ENCODE measurements around the gene CFHR4.
"Not testable (repeated sequence)": the region's sequence is repeated elsewhere in the genome, so short reads cannot be mapped to it uniquely, and the experiment has no call there.

CFHR4 gene

DNA sequence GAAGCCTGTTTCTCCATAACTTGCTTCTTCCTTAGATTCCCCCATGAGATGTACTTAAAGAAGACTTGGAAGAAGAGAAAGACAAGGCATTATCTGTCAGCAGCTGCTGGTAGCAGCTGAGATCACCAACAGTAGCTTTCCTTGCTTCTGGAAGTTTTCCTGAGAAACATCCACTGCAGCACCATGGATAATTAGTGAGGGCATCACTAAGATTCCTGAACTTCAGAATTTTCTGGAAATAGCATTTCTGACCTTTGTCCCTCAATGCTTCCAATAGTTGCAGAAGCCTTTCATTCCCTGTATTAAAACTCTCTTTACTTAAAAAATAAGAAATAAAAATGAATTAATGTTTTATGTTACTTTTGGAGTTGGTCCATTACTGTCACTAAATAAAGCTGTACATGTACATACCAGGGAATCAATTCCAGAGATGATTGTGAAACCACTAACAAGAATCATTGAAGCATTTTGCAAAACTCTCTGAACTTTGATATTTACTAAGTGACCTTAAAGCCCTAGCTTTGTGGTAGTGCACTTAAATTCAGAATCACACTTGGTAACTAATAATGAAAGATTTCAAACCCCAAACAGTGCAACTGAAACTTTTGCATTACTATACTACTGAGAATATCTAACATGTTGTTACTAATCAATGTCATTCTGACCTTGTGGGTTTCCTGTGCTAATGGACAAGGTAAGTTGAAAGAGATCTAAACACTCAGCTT is at the start of gene CFHR4:
Gene CFHR4, plus strand, starts transcription at position 538 of the 725 bp plus-strand sequence. Its CDS starts 99 bp downstream, at position 637.
- DNase-seq (ENCODE audit: low read depth) = no peak

DNA sequence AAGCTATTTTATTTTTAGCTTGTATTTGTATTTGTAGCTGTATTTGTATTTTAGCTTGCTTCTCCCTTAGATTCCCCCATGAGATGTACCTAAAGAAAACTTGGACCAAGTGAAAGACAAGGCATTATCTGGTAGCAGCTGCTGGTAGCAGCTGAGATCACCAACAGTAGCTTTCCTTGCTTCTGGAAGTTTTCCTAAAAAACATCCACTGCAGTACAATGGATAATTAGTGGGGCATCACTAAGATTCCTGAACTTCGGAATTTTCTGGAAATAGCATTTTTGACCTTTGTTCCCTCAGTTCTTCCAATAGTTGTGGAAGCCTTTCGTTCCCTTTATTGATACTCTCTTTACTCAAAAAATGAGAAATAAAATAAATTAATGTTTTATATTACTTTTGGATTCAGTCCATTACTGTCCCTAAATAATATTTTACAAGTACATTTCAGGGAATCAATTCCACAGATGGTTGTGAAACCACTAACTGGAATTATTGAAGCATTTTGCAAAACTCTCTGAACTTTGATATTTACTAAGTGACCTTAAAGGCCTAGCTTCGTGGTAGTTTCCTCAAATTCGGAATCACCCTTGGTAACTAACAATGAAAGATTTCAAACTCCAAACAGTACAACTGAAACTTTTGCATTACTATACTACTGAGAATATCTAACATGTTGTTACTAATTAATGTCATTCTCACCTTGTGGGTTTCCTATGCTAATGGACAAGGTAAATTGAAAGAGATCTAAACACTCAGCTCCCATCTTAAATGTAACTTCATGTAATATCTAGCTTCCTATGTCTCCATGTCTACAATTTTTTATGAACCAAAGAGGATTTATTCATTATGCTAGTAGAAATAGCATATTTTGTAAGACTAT is 38.0 kb upstream of the CFHR4 start:
- not testable (repeated sequence) for DNase-seq (ENCODE audit: low read depth)

DNA sequence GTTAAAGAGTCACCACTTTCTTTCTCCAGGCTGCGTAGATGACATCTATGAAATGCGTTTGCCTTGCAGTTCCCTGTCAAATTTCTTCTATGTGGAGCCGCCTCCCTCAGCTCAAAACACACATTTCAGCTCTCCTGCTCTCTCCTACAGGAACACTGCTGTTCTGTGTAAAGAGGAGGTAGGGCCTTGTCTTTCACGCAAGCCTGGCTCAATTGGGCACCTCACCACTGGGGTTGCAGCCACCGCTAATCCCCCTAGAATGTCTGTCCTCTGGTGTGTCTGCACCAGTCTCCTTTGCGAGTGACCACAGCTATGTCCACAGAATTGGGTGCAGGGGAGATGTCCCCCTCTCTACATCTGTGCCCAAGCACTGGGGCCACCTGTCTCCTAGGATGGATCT is 31.8 kb upstream of the CFHR4 start:
- DNase-seq (ENCODE audit: low read depth) = no peak

DNA sequence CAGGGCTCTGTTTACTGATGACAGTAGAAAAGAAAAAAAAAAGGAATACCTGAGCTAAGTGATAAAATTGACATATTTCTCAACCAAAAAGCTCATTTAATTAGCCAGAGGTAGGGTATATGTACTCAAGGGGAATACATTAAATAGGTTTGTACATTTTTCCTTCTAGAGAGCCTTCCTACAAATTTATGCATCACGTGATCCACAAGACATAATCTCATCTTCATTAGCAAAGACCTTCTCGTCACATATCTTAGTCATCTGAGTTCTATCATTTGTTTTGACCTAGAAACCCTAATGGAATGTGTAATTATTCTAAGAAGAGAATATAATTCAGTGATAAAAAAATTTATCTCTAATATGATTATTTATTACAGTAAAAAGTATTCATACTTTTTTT is 30.7 kb upstream of the CFHR4 start:
- no peak for DNase-seq (ENCODE audit: low read depth)

DNA sequence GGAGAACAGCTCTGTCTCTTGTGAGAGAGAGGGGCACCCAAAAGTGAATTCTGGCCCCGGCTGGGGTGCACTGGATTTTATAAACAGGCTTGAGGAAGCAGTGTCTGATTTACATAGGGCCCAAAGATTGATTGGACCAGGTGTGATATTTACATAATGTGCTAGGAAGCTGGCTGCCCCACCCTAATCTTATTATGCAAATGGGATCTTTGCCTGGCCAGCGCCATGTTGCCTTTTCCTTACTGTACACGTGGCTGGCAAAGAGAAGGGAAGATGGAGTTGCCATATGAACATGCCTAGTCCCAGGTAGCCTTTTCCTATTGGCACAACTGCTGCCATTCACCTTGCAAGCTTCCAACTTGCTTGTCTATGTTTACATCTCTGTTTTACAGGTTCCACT is 29.0 kb upstream of the CFHR4 start:
- no peak for DNase-seq (ENCODE audit: low read depth)

DNA sequence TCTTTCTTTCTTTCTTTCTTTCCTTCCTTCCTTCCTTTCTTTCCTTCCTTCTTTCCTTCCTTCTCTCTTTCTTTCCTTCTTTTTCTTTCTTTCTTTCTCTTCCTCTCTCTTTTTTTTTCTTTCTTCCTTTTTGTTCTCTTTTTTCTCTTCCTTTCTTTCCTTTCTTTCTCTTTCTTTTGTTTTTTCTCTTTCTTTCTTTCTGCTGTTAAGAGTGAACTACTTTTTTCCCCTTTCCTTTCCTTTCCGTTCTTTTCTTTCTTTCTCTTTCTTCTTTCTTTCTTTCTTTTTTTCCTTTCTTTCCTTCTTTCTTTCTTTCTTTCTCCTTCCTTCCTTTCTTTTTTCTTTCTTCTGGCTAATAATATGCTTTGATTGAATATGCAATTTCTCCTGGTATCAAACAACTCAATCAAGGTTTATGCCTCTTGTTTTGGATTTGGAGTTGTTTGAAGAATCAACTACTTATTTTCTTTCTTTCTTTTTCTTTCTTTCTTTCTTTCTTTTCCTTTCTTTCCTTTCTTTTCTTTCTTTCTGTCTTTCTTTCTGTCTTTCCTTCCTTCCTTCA is 27.4 kb upstream of the CFHR4 start:
- DNase-seq (ENCODE audit: low read depth) = no peak

DNA sequence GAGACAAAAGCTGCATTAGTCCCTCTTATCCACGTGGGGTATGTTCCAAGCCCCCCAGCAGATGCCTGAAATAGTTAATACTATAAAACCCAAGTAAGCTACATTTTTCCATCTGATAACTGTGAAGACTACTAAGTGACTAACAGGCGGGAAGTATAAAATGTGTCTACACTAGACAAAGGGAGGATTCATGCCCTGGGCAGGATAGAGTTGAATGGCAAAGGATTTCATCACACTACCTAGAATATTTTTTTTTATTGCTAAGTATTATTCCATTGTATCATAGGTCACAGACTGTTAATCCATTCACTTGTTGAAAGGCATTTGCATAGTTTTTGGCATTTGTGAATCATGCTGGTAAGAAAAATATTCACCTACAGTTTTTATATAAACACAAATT is 26.4 kb upstream of the CFHR4 start:
- DNase-seq (ENCODE audit: low read depth) = no peak

DNA sequence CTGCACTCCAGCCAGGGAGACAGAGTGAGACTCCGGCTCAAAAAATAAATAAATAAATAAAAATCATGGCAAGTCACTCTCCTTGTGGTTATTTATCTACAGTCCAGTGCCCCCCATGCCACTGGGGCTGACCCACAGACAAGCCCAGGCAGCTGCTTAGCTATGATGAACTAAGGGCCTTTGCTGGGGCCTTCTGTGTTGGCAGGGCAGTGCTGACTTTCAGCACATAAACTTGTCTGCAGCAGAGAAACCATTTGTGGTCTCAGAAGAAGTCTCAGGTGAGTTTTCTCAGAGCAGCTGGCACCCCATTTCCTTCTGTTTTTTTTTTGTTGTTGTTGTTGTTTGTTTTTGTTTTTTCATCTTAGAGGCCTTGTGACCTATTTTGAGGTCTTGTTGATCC is 20.9 kb upstream of the CFHR4 start:
- no peak for DNase-seq (ENCODE audit: low read depth)

DNA sequence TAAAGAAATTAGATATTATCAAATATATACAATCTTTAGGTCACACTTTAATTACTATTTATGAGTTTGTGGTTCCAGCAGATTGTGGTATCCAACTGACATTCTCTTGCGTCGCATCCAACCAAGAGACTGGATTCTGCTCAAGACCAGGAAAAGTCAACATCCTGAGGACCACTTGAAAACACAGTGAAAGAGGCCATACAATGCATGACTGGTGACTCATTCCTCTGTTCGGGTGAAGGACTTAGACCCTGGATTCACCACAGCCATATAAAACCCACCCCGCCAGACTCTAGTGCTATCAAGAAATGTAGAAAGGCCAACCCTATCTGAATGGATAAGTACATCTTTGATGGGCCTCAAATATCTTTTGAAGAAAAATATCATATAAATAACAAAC is 14.5 kb upstream of the CFHR4 start:
- DNase-seq (ENCODE audit: low read depth) = no peak

DNA sequence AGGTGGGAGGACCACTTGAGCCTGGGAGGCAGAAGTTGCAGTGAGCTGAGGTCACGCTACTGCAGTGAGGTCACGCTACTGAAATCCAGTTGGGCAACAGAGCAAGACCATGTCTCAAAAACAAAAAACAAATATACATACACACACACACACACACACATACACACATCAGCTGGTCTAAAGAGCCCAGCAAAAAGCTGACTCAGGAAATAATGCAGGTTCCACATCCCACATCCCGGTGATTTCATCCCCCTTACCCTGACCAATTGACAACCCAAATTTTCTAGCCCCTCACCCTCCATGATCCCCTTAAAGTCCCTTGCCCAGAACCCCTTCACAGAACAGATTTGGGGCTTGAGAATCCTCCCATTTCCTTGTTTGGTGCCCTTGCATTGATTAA is 11.9 kb upstream of the CFHR4 start:
- no peak for DNase-seq (ENCODE audit: low read depth)

DNA sequence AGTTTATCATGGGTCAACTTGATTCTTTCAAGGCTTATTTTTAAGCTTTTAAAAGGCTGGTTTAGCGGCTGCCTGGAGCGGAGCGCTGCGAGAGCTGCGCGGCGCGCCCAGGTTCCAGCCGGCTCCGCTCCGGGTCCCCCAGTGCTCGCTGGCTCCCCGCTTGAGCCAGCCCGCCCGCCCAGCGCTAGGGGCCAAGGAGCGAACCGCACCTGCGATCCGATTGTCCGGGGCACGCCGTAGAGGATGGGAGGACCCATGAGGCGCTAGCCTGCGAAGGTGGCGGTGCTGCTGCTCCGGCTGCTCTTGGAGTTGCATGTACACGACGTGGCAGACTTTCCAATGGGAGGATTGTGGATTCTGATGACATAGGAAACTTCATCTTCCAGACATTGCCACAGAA is 9.9 kb upstream of the CFHR4 start:
- no peak for DNase-seq (ENCODE audit: low read depth)

DNA sequence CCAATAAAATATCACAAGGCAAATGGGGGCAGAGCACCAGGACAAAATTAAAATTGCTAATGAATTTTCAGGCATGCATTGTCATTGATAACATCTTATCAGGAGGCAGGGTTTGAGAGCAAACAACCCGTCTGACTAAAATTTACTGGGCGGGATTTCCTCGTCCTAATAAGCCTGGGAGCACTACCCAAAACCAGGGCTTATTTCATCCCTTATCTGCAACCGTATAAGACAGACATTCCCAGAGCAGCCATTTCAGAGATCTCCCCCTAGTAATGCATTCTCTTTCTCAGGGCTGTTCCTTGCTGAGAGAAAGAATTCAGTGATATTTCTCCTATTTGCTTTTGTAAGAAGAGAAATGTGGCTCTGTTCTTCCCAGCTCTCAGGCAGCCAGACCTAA is 1.3 kb upstream of the CFHR4 start:
- DNase-seq (ENCODE audit: low read depth) = not testable (repeated sequence)

DNA sequence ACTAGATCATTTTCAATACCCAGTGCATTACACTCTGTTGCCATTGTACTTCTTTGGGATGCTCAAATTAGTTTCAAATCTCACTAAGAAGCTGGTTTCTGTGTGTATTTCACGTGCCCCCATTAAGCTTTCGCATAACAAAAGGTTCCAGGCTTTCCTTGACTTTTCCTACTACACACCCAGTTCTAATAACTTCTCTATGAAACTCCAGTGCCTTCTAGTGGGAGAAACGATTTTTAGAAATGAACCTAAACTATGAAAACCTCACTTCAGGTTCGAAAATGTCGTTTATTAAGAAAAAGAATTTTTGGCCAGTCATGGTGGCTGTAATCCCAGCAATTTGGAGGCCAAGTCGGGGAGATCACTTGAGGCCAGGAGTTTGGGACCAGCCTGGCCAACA is 2.8 kb downstream of the CFHR4 start:
- no peak for DNase-seq (ENCODE audit: low read depth)

DNA sequence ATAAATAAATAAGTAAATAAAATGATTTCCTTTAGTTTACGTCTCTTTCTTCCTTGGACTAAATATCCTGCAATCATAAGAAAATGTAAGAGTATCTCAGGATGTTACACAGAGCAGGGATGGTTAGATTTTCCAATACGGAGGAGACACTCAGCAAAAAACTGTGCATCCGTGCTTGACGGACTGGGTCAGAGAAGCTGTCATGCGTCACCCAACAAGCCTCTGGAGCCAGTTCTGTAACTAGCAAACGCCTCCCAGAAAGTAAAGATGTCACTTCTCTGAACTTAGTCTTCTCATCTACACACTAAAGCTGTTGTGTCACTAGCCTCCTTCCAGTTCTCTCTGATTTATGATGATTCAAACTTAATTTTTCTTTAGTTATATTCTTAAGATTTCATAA is 3.4 kb downstream of the CFHR4 start:
- DNase-seq (ENCODE audit: low read depth) = no peak

DNA sequence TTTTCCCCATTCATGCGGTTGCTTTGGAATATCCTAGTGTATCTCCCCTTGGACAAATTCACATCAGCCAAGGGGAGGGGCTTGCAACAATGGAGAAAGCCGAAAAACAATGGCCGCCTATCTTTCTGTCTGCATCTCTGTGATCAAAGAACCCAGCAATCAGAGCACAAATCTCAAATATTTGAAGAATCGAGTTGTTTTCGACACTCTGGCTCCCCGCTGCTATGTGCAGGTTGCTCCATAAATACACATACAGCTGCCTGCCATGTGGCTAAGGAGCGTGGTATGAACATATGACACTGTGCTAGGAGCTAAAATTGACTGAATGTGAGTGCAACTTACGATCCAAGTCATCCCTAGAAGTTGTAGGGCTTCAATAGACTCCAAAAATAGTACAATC is 8.5 kb downstream of the CFHR4 start:
- no peak for DNase-seq (ENCODE audit: low read depth)

DNA sequence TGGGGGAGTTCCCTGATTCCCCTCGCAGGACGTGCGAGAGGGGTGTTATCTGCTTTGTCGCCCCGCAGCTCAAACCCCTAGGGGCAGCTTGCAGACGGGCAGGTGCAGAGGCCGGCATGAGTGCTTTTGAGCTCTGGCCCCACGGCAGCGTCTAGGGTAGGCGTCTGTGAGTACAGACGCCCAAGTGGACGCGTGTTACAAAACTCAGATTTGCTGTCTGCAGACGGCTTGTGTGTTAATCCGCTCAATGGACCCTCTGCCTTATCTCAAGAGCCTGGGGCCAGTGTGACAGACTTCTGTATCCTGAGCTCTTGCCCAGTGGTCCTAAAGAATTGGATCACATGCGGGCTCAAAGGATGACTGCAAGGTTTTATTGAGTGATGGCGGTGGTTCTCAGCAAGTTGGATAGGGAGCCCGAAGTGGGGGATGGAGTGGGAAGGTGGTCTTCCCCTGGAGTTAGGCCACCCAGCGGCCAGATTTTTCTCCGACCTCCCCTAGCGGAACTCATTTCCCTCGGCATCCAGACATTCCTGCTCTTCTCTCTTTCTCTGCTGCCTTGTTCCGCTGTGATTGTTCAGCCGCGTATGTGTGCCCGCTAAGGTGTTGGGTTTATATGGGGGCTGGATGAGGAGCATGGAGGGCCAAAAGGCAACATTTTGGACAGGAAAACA is 9.4 kb downstream of the CFHR4 start:
- no peak for DNase-seq (ENCODE audit: low read depth)

DNA sequence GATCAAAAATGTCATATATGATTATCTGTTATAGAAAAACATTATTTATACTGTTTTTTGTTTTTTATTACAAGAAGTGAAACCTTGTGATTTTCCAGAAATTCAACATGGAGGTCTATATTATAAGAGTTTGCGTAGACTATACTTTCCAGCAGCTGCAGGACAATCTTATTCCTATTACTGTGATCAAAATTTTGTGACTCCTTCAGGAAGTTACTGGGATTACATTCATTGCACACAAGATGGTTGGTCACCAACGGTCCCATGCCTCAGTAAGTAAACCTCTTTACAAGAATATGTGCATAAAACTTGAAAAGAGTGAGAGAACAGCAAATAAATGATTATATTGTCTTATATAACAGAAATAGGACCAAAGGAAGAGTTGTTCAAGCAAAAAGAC is 14.5 kb downstream of the CFHR4 start:
- no peak for DNase-seq (ENCODE audit: low read depth)

DNA sequence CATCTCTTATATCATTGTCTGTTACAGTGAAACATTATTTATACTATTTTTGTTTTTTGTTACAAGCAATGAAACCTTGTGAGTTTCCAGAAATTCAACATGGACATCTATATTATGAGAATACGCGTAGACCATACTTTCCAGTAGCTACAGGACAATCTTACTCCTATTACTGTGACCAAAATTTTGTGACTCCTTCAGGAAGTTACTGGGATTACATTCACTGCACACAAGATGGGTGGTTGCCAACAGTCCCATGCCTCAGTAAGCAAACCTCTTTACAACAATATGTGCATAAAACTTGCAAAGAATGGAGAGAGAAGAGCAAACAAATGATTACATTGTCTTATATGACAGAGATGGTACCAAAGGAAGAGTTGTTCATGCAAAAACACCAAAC is 22.4 kb downstream of the CFHR4 start:
- DNase-seq (ENCODE audit: low read depth) = no peak

DNA sequence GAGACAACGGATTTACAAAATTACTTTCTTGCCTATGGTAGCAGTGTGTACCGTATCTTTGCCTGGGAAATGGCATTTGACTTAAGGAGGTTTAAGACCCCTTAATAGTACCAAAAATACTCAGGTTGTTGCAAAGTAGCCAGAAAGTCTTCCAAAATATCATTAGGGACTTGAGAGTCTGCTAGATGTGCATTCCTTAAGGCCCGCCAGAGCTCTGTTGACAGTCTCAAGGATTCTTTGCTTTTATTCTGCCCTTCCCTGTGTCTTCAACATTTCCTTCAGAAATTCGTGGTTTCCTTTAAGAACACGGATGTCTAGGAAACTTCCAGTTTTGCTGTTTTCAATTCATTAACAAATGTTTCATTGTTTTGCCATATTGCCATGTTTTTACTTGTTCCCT is 24.4 kb downstream of the CFHR4 start:
- DNase-seq (ENCODE audit: low read depth) = not testable (repeated sequence)

DNA sequence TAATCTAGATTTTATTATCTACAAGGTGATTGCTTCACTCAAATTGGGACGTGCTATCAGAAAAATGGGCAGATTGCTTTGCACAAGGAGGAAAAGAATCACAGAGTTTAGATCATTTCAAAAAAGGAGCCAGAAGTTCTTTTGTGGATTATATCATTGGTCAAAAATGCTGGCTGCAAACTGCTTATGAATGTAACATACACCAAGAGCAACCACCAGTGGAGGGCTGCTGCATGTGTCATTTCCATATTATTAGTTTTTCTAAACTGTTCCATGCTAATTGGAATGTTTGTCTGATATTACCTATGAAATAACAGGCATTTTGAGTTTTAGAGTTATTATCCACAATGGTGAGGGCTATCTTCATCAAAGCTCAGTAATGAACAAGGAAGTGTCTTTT is 39.0 kb downstream of the CFHR4 start:
- not testable (repeated sequence) for DNase-seq (ENCODE audit: low read depth)

DNA sequence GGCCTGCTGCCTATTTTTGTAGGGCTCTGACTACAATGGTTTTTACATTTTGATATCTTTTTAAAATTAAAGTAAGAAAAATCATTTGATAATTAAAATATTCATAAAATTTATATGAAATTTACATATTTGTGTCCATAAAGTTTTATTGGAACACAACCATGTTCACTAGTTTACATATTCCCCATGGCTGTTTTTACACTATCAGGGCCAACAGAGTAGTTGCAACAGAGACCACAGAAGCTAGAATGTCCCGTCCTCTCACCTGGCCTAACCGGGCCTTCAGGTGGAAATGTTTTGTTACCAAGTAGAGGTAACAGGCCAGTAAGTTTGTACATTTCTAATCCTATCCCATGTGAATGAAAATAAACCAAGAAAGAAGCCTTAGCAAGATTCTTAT is 45.0 kb downstream of the CFHR4 start:
- not testable (repeated sequence) for DNase-seq (ENCODE audit: low read depth)

DNA sequence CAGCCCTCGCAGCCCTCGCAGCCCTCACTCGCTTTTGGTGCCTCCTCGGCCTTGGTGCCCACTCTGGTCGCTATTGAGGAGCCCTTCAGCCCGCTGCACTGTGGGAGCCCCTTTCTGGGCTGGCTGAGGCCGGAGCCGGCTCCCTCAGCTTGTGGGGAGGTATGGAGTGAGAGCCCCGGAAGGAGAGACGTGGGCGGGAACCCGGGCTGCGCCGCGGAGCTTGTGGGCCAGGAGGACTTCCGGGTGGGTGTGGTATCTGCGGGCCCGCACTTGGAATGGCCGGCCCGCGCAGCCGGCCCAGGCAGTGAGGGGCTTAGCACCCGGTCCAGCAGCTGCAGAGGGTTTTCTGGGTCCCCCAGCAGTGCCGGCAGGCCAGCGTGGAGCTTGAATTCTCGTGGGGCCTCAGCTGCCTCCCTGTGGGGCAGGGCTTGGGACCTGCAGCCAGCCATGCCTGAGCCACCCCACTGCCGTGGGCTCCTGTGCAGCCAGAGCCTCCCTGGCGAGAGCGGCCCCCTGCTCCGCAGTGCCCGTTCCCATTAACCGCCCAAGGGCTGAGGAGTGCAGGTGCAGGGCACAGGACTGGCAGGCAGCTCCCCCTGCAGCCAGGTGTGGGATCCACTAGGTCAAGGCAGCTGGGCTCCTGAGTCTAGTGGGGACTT is 45.8 kb downstream of the CFHR4 start:
- DNase-seq (ENCODE audit: low read depth) = no peak

All from fibroblast of the conjunctiva (primary cell).